ENCODE measurements around the gene TMEM178A.
"Not testable (repeated sequence)": the region's sequence is repeated elsewhere in the genome, so short reads cannot be mapped to it uniquely, and the experiment has no call there.

Gene TMEM178A

GRCh38 chr2:39648580-39648979 is 17.1 kb upstream of the TMEM178A start:
- DNase-seq (ENCODE audit: low read depth): no peak

GRCh38 chr2:39649511-39649910 is 16.2 kb upstream of the TMEM178A start:
- DNase-seq (ENCODE audit: low read depth): no peak

DNA sequence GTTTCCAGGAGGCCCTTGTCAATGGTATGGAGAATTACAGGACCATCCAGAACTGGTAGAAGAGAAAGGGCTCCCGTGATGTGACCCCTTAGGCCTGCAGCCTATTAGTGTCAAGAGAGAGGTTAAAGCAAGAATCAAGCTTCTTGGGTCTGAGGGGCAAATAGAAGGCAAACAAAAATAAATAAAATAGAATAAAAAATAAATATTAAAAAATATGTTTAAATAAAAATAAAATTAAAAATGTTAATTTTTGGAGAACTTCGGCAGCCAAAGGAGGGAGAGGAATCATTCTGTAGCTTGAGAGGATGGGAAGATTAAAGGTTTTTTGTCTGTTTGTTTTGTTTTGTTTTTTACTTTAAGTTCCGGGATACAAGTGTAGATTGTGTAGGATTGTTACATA is 15.2 kb upstream of the TMEM178A start:
- no peak for DNase-seq (ENCODE audit: low read depth)

DNA sequence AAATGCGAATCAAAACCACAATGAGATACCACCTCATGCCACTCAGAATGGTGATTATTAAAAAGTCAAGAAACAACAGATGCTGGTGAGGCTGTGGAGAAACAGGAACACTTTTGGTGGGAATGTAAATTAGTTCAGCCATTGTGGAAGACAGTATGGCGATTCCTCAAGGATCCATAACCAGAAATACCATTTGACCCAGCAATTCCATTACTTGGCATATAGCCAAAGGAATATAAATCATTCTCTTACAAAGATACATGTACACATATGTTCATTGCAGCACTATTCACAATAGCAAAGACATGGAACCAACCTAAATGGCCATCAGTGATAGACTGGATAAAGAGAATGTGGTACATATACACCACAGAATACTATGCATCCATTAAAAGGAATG is 9.5 kb upstream of the TMEM178A start:
- DNase-seq (ENCODE audit: low read depth): not testable (repeated sequence)

DNA sequence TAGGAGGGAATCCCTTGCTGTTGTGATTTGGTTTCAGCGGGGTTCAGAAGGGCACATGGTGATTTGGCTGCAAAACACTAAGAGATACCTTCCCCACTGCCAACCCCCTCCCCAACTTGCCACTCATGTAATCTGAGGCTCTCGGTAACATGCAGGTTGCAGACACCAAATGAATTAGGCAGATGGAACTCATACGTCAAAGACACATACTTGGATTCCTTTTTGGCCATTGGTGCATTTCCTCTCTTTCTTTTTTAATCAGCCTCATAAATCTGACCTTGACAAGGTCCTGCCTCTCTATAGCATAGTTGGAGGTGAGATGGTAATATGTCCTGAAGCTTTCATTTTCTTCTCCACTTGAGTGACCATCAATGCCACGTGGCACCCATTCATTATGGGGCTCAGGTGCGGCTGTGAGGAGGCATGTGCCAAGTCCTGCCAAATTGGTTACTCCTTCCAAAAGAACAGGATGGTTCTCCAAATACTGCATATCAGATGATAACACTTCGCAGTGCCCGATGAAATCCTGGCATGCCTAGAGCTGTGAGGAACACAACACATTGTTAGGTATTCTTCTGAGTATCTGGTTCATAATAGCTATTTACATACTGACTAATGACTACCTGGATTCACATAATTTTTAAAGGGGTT is 8.3 kb upstream of the TMEM178A start:
- no peak for DNase-seq (ENCODE audit: low read depth)

- no peak for DNase-seq (ENCODE audit: low read depth)
Observed at GRCh38 chr2:39658371-39658770, 7.3 kb upstream of the TMEM178A start.

DNA sequence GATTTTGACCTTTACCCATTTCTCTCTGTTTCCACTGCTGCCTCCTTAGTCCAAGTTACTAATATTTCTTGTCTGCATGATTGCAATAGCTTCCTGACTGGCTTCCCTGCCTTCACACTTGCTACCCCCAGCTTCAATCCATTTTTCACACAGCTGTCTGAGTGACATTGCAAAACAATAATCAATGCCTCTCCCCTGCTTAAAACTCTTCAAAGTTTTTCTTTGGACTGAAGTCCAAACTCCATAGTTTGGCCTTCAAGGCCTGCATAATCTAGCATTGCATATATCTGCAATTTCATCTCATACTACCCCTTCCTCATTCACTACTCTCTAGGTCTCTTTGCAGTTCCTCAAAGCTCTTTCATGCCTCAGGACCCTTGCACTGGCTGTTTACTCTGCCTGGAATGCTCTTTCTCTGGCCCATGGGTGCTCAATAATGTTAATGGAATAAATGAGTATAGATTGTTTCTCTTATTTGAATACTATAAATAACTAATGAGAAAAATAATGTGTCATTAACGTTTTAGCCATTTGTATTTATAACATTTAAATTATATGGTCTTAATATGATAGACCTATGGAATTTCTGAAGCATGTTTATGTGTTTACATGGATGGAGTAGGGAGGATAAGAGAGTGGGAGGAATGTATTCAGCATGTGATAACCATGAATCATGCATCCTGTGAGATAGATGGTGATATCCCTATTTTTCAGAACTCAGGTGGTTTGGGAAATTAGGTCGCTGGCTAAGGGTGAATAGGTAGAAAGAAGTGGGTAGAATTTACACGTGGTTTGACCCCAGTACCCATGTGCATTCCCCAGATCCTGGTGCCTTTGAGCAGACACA is 5.7 kb upstream of the TMEM178A start:
- DNase-seq (ENCODE audit: low read depth): no peak

DNA sequence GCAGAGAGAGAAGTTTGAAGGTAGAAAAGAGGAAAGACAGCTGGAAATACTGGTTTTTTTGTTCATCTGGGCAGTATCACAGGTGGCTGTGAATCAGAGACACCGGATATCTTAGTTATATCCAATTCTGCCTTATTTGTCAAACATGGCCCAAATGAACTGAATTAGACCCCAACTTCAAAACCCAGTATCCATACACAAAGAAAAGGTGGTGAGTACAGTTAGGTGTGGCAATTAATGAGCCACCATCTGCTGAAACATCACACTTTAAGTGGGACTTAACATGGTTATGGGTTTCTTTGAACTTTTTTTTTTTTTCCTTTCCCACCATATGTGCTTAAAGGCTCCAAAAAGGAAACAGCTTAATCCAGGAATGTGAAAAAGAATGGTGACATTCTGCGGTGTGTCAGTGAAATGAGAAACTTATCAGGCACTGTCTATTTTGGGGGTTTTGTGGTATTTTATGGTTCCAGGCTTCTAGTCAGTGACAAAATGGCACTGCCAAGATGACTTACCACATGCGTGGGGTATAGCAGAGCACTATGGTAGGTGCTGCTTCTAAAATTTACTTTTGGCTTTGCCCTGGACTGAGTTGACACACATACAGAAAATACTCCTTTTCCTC is 5.0 kb upstream of the TMEM178A start:
- DNase-seq (ENCODE audit: low read depth): no peak

DNA sequence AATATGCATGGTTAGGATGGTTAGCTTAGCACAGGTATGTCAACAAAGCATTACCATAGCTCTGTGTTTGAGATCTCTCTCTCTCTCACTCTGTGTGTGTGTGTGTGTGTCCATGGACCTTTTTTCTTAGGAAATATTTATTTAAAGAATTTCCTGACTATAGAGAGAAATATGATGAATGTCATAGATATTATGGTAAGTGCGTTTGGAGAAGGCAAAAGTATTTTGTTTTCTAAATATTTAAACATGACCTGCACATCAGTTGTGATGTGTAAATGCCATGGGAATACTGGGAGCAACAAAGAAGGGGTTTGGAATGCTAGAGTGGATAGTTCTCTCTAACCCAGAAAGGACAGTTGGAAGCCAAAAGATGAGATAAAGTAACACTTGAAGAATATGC is 3.9 kb upstream of the TMEM178A start:
- no peak for DNase-seq (ENCODE audit: low read depth)

- DNase-seq (ENCODE audit: low read depth): no peak
Observed at GRCh38 chr2:39663187-39663930, 2.4 kb upstream of the TMEM178A start.

- no peak for DNase-seq (ENCODE audit: low read depth)
Observed at GRCh38 chr2:39664232-39664887, 1.4 kb upstream of the TMEM178A start.

- DNase-seq (ENCODE audit: low read depth): no peak
Observed at GRCh38 chr2:39664888-39665591, 677 bp upstream of the TMEM178A start.

- DNase-seq (ENCODE audit: low read depth): no peak
Observed at GRCh38 chr2:39666491-39667101, 879 bp downstream of the TMEM178A start.

DNA sequence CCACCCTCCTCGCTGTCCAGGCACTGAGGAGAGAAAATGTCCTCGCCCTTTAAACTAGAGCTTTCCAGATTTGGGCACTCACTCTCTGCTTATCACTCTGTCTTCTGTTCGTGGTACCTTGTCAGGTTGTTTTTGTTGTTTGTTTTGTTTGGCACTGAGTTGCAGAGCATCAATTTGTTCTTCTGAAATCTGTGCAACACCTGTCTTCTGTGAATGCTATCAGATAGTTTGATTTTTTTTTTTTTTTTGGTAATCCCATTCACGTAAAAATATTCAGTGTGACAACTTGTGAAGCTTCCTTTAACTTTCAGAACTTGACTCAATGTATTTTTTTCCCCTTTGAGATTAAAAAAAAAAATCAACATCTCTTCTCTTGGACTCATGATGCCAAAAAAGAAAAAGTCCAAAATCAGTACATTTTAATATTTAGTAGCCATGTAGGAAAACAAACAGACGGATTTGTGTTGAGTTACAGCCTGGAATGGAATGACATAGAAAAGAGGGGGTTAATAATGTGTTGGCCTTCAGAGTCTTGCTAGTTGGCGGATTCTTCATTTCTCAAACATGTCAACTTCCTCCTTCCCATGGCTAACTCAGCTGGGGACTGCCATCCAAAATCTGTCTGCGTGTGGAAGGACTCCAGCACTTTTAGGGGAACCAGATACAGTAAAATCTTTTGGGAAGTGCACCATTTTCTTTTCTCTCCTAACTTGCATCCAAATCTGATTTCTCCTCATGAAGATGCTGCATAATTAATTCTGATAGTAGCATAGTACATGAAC is 1.6 kb downstream of the TMEM178A start:
- no peak for DNase-seq (ENCODE audit: low read depth)

DNA sequence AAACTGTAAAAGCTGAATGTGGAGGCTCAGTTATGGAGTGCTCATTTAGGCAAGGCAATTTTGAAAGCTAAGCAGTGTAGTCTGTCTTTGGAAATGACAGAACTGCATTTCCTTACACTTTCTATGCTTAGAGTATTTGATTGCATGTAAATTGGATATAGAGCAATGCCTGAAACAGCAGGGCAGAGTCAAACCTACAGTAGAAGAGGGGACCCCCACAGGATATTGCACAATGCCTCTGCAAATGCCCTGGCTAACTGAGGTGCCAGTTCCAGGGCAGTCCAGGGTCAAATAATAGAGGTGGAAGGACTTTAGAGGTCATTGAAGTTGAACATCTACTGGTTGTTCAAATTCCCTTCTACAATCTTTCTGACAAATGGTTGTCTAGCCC is 2.2 kb downstream of the TMEM178A start:
- DNase-seq (ENCODE audit: low read depth): no peak

GRCh38 chr2:39668576-39669080 is 2.9 kb downstream of the TMEM178A start:
- no peak for DNase-seq (ENCODE audit: low read depth)

DNA sequence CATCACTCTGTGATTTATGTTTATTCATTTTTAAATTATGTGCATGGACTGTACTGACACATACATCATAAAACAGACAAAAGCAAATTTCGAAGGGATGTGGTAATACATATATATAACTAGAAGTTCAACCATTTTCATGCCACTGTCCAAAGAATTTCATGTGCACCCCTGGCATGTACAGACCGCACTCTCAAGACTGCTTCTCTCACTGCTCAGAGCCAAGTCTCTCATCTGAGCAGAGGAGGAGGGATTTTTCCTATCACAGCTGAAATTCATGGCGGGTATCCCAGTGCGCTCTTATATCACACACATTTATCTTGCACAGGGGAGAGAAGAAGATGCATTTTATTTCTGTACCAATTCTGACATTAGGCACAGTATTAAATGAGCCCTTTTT is 5.9 kb downstream of the TMEM178A start:
- DNase-seq (ENCODE audit: low read depth): no peak

GRCh38 chr2:39673018-39673417 is 7.3 kb downstream of the TMEM178A start:
- no peak for DNase-seq (ENCODE audit: low read depth)

- no peak for DNase-seq (ENCODE audit: low read depth)
Observed at GRCh38 chr2:39676342-39676741, 10.6 kb downstream of the TMEM178A start.

GRCh38 chr2:39678170-39678569 is 12.5 kb downstream of the TMEM178A start:
- DNase-seq (ENCODE audit: low read depth): no peak

All from activated T-helper 1 cell treated with Interleukin-2 at 50 U/mL for 16 hours (primary cell).